T-helper 1 cell treated with Interleukin-12 subunit alpha and Interleukin-12 subunit beta and Interleukin-4 antibody, amounts not matched to agents 30 μg/mL and 1 μg/mL, for 36 hours (primary cell): ENCODE measurements around the gene CALCR.

Experiments
- H3K27ac Mint-ChIP-seq: one replicate; pipeline ENCODE4 v1.8.0; 2021; ENCODE audit warnings: mild to moderate bottlenecking, mixed read lengths
- H3K27me3 Mint-ChIP-seq: one replicate; pipeline ENCODE4 v1.8.0; 2021; ENCODE audit warnings: low read depth, mixed read lengths
- H3K36me3 Mint-ChIP-seq: one replicate; pipeline ENCODE4 v1.8.0; 2021; ENCODE audit warnings: low read depth, mixed read lengths
- H3K4me1 Mint-ChIP-seq: one replicate; pipeline ENCODE4 v1.8.0; 2021; ENCODE audit warnings: low read depth, mixed read lengths
- H3K4me3 Mint-ChIP-seq: one replicate; pipeline ENCODE4 v1.8.0; 2021; ENCODE audit warnings: mild to moderate bottlenecking, moderate library complexity, mixed read lengths
- H3K9me3 Mint-ChIP-seq: one replicate; pipeline ENCODE4 v1.8.0; 2021; ENCODE audit warnings: mixed read lengths

Gene CALCR

DNA sequence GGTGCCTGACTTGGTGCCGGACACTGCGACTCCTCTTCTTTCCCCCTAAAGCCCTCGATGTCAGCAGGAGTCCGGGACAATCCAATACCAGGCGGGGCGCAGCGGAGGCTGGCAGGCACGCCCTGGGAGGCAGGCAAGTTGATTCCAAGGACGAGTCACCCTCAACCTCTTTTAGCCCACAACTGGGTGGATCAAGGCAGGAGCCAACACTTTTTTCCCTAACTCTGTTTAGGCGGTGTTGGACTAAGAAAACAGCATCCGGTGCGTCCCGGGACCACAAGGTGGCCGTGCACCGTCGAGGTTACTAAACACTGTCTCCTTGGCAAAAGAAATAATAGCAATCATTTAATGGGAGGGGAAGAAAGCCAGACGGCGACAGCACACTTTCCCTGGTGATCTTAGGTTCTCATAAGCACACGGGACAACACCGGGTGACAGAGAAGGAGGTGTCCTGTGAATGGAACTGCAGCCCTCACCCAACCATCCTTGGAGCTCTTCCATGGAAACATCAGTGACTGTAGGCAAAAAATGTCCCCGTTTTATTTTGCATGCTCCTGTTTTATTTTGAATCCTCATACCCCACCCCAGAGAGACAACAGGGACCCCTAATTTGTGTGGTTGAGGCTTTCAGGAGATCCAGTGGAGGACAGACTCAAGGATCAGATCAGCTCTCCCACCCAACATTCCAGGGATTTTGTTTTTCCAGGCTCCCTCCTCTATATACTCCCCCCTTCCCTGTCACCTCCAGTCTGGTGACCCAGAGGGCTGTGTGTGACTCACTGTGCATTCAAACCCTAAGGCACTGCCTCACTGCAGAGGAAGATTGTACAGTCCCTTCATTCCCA is 1.3 kb upstream of the CALCR start:
- peaks cover 61% of the 10 kb centered on the region for H3K27me3 Mint-ChIP-seq
- no peak overlapping the region for H3K4me3 Mint-ChIP-seq
- no peaks in the 10 kb centered on the region for H3K36me3 Mint-ChIP-seq
- no peak overlapping the region for H3K27ac Mint-ChIP-seq
- H3K9me3 Mint-ChIP-seq, result no peaks in the 10 kb centered on the region
- H3K4me1 Mint-ChIP-seq, result no peaks in the 10 kb centered on the region

DNA sequence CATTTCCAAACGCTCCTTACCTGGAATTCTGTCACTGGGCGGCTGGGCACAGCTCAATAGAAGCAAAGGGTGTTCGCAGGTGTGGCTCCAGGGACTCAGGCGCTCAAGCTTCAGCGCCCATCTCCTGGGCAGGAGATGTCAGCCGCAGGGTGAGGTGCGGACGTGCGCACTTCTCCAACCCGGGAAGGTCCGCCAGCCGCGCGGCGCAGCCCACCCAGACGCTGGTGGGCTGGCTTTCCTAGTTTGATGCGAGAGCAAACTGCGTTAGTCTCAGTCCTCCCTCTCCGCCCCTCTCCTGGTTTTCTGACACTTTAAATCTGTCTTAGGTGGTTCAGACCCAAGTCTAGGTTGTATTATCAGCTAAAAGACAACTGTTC is 267 bp downstream of the CALCR start:
- H3K27ac Mint-ChIP-seq, result no peak overlapping the region
- H3K4me3 Mint-ChIP-seq, result no peak overlapping the region
- no peaks in the 10 kb centered on the region for H3K4me1 Mint-ChIP-seq
- peaks cover 61% of the 10 kb centered on the region for H3K27me3 Mint-ChIP-seq
- no peaks in the 10 kb centered on the region for H3K36me3 Mint-ChIP-seq
- no peaks in the 10 kb centered on the region for H3K9me3 Mint-ChIP-seq

DNA sequence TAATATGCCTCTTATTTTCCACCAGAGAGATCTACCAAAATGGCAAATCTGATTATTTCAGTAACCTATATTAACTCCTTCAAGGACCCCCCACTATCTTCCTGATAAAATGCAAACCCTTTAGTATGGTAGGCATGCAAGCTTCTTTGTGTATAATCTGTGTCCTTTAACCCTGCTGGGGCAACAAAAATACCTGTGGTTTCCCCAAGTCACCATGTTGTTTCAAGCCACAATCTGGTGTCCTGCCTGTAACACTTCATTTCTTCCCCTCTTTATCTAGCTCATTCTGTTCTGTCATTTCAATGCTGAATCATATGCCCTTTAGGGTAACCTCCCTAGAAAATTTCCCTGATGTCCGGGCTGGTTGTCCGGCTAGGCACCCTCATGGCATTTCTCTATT is 5.3 kb downstream of the CALCR start:
- Mint-ChIP-seq H3K9me3 (no peaks in the 10 kb centered on the region), H3K27ac (no peak overlapping the region), H3K36me3 (no peaks in the 10 kb centered on the region), H3K4me3 (no peak overlapping the region), H3K27me3 (peaks cover 19% of the 10 kb centered on the region), H3K4me1 (no peaks in the 10 kb centered on the region)

DNA sequence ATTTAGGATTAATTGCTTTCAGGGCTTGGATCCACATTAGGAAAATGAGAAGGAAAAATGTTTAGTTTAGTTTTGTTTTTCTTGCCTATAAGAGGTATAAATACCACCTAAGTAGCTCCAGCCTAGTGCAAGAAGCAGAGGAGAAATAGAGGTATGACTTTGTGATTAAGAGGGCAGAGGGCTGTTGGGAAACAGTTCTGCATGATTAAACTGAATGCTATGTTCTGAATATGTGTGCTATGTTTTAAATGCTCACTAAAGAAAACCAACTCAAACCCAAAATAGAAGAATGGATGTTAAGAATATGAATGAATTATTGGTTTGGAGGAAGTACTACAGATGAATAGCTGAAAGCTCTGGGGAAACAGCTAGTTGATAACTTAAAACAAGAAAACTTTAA is 7.6 kb downstream of the CALCR start:
- no peaks in the 10 kb centered on the region for H3K4me1 Mint-ChIP-seq
- H3K27ac Mint-ChIP-seq, result no peak overlapping the region
- H3K4me3 Mint-ChIP-seq, result no peak overlapping the region
- no peaks in the 10 kb centered on the region for H3K27me3 Mint-ChIP-seq
- no peaks in the 10 kb centered on the region for H3K9me3 Mint-ChIP-seq
- no peaks in the 10 kb centered on the region for H3K36me3 Mint-ChIP-seq

DNA sequence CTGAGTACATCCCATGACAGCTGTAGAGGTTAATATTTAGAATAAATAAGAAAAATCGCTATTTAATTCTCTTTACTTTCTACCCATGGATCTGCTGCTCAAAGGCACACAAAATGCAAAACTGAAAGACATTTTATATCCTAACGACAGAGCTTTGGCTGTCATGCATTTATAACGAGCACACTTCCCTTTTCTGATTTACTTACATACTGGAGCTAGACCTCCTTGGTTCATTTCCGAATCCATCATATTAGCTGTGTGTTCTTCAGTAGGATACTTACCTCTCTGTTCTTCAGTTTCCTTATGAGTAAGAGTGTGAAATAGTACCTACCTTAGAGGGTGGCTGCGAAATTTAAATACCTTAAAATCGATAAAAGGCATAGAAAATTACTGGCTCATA is 10.9 kb downstream of the CALCR start:
- Mint-ChIP-seq H3K9me3 (no peaks in the 10 kb centered on the region), H3K4me3 (no peak overlapping the region)

DNA sequence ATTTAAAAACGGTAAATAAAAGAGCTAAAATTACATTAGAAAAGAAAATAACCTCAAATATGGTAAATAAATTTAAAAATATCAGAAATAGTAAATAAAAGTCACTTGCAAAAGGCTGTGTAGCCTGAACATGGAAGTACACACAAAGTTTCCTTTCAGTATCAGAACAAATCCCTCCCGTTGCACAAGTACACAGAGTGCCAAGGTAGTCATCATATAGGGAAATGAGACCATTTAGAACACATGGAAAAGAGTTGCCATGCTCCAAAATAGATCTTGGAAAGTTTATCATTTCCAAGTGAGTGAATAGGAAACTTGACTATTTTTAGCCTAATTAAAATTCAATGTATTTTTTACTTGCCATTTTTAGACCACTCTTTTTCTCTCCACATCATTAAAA is 11.6 kb downstream of the CALCR start:
- Mint-ChIP-seq H3K36me3 (no peaks in the 10 kb centered on the region), H3K4me1 (no peaks in the 10 kb centered on the region)

More for the DNA sequence above, 10.9 kb downstream of the CALCR start:
- H3K27ac Mint-ChIP-seq, result no peak overlapping the region
- no peaks in the 10 kb centered on the region for H3K27me3 Mint-ChIP-seq
- H3K36me3 Mint-ChIP-seq, result no peaks in the 10 kb centered on the region
- H3K4me1 Mint-ChIP-seq, result no peaks in the 10 kb centered on the region

DNA sequence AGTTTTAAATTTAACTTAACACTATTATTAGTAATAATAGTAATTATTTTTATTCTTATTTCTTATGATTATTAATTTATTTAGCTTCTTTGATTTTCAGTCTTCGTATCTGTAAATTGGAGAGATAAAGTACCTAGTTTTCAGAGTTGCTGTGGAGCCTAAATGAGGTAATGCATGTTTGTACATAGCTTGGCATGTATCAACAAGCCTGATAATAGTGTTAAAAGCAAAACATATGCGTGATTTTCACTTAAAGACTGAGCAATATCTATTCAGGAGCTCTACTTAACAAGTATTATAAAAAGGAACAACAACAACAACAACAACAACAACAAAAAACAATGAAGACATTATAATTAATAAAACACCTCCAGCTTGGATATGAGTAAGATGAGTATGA is 12.4 kb downstream of the CALCR start:
- Mint-ChIP-seq H3K36me3 (no peaks in the 10 kb centered on the region), H3K4me3 (no peak overlapping the region), H3K27ac (no peak overlapping the region), H3K9me3 (no peaks in the 10 kb centered on the region), H3K27me3 (no peaks in the 10 kb centered on the region), H3K4me1 (no peaks in the 10 kb centered on the region)

More for the DNA sequence above, 11.6 kb downstream of the CALCR start:
- Mint-ChIP-seq H3K9me3 (no peaks in the 10 kb centered on the region), H3K27ac (no peak overlapping the region), H3K27me3 (no peaks in the 10 kb centered on the region), H3K4me3 (no peak overlapping the region)

DNA sequence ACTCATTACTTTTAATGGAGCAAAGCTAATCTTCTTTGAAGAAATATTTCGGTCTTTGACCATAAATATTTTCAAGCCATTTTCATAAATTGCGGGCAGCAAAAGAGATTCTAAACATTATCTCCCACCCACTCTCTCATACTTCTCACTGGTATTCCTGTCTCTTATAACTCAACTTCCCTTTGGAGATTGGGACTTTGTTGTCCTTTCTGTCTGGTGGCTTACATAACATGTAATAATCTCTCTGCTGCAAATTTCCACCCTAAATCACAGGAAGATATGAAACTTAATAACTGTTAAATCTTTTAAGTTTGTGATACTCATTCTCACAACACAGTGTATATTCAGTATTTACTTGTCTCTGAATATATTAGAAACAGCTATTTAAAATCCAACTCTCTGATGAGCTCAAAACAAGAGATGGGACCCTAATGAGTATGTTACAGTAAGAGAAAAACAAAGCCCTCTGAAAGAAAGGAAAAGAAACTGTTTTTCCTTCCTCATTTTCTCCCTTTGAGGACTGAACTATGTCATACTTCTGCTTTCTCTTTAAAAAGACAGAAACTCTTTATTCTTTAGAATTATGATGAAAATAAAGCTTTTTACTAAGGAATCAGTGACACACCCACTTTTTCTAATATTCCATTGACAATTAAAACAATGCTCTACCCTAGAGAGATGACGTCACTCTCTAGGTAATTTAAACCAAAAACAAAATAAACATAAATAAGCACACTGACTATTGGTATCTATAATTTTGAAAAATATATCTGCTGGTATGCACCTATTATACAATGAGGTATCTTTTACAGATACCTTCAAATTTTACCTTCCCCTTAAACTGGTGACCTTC is 14.7 kb downstream of the CALCR start:
- H3K4me3 Mint-ChIP-seq, result no peak overlapping the region
- H3K4me1 Mint-ChIP-seq, result no peaks in the 10 kb centered on the region
- H3K27ac Mint-ChIP-seq, result no peak overlapping the region
- H3K27me3 Mint-ChIP-seq, result no peaks in the 10 kb centered on the region
- no peaks in the 10 kb centered on the region for H3K9me3 Mint-ChIP-seq
- H3K36me3 Mint-ChIP-seq, result no peaks in the 10 kb centered on the region

DNA sequence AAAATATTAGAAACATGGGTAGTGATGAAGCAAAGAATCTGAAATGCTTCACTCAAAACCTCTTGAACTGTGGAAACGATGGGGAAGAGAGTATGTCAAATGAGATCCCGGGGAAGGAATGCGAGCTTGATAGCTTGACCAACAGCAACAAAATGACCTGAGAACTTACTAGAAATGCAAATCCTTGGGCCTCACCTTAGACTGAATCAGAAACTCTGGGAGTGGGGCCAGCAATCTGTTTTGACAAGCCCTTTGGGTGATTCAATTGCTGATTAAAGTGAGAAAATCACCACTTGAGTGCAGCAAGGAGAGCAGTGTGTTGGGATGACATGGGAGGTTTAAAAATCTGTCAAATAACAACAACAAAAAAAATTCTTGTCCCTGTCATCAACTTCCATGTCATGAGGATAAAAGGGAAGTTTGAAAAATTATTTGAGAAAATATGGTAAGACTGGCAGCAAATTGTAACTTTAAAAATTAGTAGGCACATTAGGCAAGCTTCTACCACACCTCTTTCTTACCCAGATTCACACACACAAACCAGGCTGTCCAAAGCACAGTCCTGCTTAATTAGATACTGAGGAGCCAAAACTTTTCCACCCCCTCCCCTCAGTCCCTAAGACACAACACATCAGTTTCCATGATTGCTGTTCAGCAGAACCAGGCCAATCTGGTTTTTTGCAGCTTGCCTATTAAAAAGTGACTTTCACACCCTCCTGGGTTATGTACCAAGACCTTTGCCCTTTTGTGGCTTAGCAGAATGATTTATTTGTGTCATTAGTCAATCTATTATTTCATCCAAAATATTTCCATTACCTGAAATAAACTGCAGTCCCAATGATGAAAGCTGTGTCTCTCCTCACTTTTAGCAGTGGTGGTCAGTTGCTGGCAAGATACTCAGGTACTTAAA is 15.6 kb downstream of the CALCR start:
- no peaks in the 10 kb centered on the region for H3K4me1 Mint-ChIP-seq
- no peaks in the 10 kb centered on the region for H3K9me3 Mint-ChIP-seq
- H3K27ac Mint-ChIP-seq, result no peak overlapping the region
- H3K36me3 Mint-ChIP-seq, result no peaks in the 10 kb centered on the region
- no peaks in the 10 kb centered on the region for H3K27me3 Mint-ChIP-seq
- no peak overlapping the region for H3K4me3 Mint-ChIP-seq

DNA sequence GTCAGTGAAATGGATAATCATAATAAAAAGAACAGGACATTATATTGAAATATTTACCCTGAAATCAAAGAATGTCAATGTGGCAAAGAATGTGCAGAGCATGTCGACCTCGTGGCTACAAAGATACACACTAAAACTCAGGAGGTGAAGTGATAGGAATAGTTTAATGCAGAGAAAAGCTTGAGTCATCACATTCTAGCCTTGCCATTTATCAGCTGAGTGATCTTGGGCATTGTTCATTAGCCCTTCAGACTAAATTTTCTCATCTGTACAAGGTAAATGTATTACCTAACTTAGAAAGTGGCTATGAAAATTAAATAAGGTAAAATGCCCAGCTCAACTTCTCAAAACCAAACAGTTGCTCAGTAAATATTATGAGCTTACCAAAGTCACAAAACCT is 22.6 kb downstream of the CALCR start:
- peaks cover 4% of the 10 kb centered on the region for H3K27me3 Mint-ChIP-seq
- H3K4me1 Mint-ChIP-seq, result no peaks in the 10 kb centered on the region
- H3K27ac Mint-ChIP-seq, result no peak overlapping the region
- no peaks in the 10 kb centered on the region for H3K9me3 Mint-ChIP-seq
- H3K4me3 Mint-ChIP-seq, result no peak overlapping the region
- H3K36me3 Mint-ChIP-seq, result no peaks in the 10 kb centered on the region

DNA sequence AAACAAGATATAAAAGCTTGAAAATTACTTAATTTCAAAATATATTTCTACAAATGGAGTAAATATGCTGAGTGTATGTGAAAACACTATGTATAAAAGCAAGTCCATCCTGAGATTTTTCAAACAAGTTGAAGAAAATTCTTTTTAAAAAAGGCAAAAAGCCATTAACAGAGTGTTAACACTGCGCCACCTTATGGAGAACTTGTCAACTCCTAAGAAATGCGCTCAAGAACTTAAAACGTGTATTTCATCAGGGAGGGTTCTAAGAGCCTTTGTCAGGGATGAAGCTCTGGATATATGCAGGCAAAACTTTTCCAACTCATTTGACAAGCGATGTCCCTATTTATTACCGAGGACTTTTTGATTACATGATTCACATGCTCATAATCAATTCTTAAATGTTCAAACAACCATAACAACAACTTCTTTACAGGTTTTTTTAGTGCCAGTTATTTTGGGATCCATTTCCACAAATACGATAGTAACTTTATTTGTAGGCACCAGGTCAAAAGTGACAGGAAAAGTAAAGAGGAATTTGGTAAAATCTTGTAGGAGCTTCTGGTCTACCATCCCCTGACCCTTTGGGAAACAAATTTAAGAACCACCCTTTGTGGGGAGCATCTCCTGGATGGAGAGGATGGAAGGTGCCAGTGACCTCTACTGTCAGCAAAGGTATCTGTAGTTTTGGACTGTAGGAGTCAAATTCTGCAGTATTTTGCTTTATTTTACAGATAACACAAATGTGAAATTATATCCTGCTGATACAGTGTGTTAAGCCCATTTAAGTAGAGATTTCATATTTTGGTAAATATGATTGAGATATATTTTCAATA is 23.2 kb downstream of the CALCR start:
- Mint-ChIP-seq H3K9me3 (no peaks in the 10 kb centered on the region), H3K4me1 (no peaks in the 10 kb centered on the region), H3K4me3 (no peak overlapping the region), H3K27ac (no peak overlapping the region), H3K36me3 (no peaks in the 10 kb centered on the region), H3K27me3 (peaks cover 4% of the 10 kb centered on the region)

DNA sequence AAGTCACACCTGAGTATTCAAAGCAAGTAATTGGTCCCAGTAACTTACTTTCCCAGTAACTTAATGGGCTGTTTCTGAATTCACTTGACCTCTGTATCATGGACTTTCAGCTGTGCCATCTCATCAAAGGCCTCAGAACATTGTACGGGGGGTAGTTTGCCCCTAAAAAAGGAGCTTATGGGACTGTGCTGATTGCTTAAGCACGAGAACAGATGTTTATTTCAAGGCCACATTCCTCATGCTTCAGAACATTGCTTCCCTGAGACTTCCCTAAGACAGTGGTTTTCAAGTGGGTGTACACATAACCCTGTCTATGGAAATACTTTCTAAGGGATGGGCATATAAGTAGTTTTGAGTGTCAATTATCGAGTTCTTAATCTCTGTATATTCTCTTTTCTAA is 26.8 kb downstream of the CALCR start:
- H3K4me1 Mint-ChIP-seq, result no peaks in the 10 kb centered on the region
- no peaks in the 10 kb centered on the region for H3K36me3 Mint-ChIP-seq
- H3K4me3 Mint-ChIP-seq, result no peak overlapping the region
- H3K27ac Mint-ChIP-seq, result no peak overlapping the region
- H3K27me3 Mint-ChIP-seq, result peaks cover 4% of the 10 kb centered on the region
- no peaks in the 10 kb centered on the region for H3K9me3 Mint-ChIP-seq

DNA sequence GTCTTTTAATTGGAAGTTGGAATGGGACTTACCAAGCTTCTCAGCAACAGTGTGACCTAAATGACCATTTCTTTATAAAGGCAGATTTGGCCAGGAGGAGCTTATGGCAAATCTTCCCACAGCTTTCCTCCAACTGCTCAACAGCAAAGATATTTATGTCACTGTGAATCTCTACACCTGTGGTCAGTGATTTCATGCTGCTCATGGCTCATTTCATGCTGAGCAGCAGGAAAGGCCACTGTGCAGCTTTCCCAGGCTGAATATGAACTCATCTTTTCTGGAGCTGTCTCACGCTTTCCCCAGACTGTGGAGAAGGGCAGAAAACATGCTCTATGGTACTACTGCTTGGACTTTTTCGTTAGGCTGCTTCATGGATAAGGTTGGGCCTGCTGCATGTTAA is 29.8 kb downstream of the CALCR start:
- Mint-ChIP-seq H3K9me3 (no peaks in the 10 kb centered on the region), H3K36me3 (no peaks in the 10 kb centered on the region), H3K4me1 (no peaks in the 10 kb centered on the region), H3K27ac (no peak overlapping the region), H3K4me3 (no peak overlapping the region), H3K27me3 (peaks cover 4% of the 10 kb centered on the region)

DNA sequence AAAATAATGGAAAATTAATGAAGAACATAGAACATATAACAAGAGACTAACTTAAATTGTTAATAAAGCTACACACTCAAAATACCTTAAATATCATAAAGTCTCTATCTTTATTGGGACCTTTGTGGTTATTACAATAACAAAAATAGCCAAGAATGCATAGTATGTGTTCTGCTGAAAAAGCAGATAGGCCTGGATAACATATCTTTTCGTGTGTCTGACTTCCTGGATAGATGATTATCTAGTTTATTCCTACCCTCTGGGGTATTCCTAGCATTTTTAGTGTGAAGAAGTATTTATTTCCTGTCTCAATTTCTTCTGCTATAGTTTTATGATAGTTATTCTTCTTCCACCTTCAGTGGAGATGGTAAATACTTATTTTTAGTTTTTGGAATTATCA is 36.5 kb downstream of the CALCR start:
- Mint-ChIP-seq H3K4me1 (no peaks in the 10 kb centered on the region), H3K27me3 (no peaks in the 10 kb centered on the region), H3K9me3 (no peaks in the 10 kb centered on the region), H3K27ac (no peak overlapping the region), H3K4me3 (no peak overlapping the region), H3K36me3 (no peaks in the 10 kb centered on the region)
